K562 (cell line): Measurements from ENCODE around the gene UGT1A9. TPM values are rescaled to one million over a fixed set of nuclear protein-coding genes. Genes with fewer than 3 reads are reported as not detected.

Experiments
- ATAC-seq: fragments of 200-7000 bp; cut with Tn5 transposase; 3 replicates; pipeline ENCODE4 v1.9.1; 2020; ENCODE audit warnings: moderate library complexity
- BruUV-seq: library from RNA; stranded (reverse); fragments of 400-500 nt; replicated peaks from 2 replicates; lab custom pipeline; 2021; lab: Mats Ljungman, UMichigan
- CTCF ChIA-PET: fragments of 300-600 bp; formaldehyde crosslinking; extraction: SDS; loops from one replicate; lab custom pipeline; 2021; ENCODE audit warnings: low intra/inter-chr PET ratio; lab: Yijun Ruan, JAX
- POLR2A ChIA-PET: fragments of 300-600, 350-650 bp; sonication (Branson Sonifier 250); formaldehyde crosslinking; extraction: SDS; loops from one replicate; lab custom pipeline; 2021; ENCODE audit warnings: antibody characterized with exemption, inconsistent platforms; lab: Yijun Ruan, JAX
- DNase-seq, 4 experiments: peaks; one replicate each; pipeline versions ENCODE4 v3.0.0 to v3.0.0-alpha.2; 2011 to 2018; ENCODE audit warnings: low spot score in 3 of 4, mixed read lengths in 3 of 4; ENCODE audit errors: extremely low read depth in 1 of 4
- FAIRE-seq: peaks from 2 replicates; lab custom pipeline; 2011; peaks lifted over from hg19 to GRCh38; lab: Jason Lieb, UNC
- H2AFZ ChIP-seq: 2 replicates; pipeline ENCODE4 v1.6.0; 2011; ENCODE audit warnings: low read depth, low read length, control low read depth, inconsistent platforms
- H3K27ac ChIP-seq: fragments of 200-600 bp; 3 replicates; pipeline ENCODE4 v1.8.0; 2011; ENCODE audit warnings: low read depth, mild to moderate bottlenecking, control low read depth, inconsistent platforms, low read length, moderate library complexity, mixed read lengths; ENCODE audit errors: extremely low read depth
- H3K27me3 ChIP-seq, 2 experiments: fragments of 300-600 bp in 1 of 2; 2 replicates in 1 of 2; 3 replicates in 1 of 2; pipeline versions ENCODE4 v1.6.0 to v1.8.0; 2011; ENCODE audit warnings: inconsistent platforms in 2 of 2, low read length in 2 of 2, mild to moderate bottlenecking in 1 of 2, mixed read lengths in 1 of 2, moderate library complexity in 1 of 2; ENCODE audit not compliant: control insufficient read depth in 2 of 2, insufficient read depth in 2 of 2
- H3K36me3 ChIP-seq: fragments of 300-600 bp; 3 replicates; pipeline ENCODE4 v1.8.0; 2011; ENCODE audit warnings: mild to moderate bottlenecking, low read length, inconsistent platforms; ENCODE audit not compliant: control insufficient read depth, insufficient read depth
- H3K4me1 ChIP-seq, 2 experiments: fragments of 200-600 bp in 1 of 2; replicated peaks in 1 of 2; 2 replicates in 1 of 2; 3 replicates in 1 of 2; pipeline versions ENCODE4 v1.5.1 to v1.8.0; 2011; ENCODE audit warnings: inconsistent platforms in 2 of 2, low read length in 2 of 2, mild to moderate bottlenecking in 1 of 2, mixed read lengths in 1 of 2, moderate library complexity in 1 of 2; ENCODE audit not compliant: control insufficient read depth in 2 of 2, insufficient read depth in 2 of 2
- H3K4me2 ChIP-seq: 2 replicates; pipeline ENCODE4 v1.6.1; 2011; ENCODE audit warnings: low read length, control low read depth, inconsistent platforms, mixed read lengths; ENCODE audit not compliant: insufficient read depth
- H3K4me3 ChIP-seq: fragments of 200-600 bp; sonication (generic), shearing (Covaris generic); 2 replicates; pipeline ENCODE4 v1.5.1; 2016; ENCODE audit warnings: control low read depth, inconsistent platforms
- H3K79me2 ChIP-seq: fragments of 200-600 bp; 3 replicates; pipeline ENCODE4 v1.8.0; 2011; ENCODE audit warnings: low read length, inconsistent platforms; ENCODE audit not compliant: control insufficient read depth, insufficient read depth
- H3K9ac ChIP-seq, 2 experiments: 2 replicates each; pipeline versions ENCODE4 v1.6.0 to v1.6.1; 2011; ENCODE audit warnings: low read depth in 2 of 2, low read length in 2 of 2, control low read depth in 1 of 2, inconsistent platforms in 1 of 2, mild to moderate bottlenecking in 1 of 2, mixed read lengths in 1 of 2; ENCODE audit not compliant: insufficient read depth in 1 of 2
- H3K9me1 ChIP-seq: one replicate; pipeline ENCODE4 v1.6.0; 2011; ENCODE audit warnings: inconsistent platforms, mild to moderate bottlenecking, low read length, moderate library complexity; ENCODE audit not compliant: control insufficient read depth, insufficient read depth
- H3K9me3 ChIP-seq: replicated peaks from 2 replicates; pipeline ENCODE4 v1.5.1; 2011; ENCODE audit warnings: low read depth, low read length, inconsistent platforms; ENCODE audit not compliant: control insufficient read depth, insufficient read depth
- H4K20me1 ChIP-seq: replicated peaks from 2 replicates; pipeline ENCODE4 v1.6.1; 2011; ENCODE audit warnings: low read length, inconsistent platforms, mixed read lengths; ENCODE audit not compliant: control insufficient read depth, insufficient read depth
- AFF4 ChIP-seq: sonication (generic); formaldehyde crosslinking; IDR thresholded peaks from 2 replicates; pipeline ENCODE4 v1.8.0; 2023; ENCODE audit warnings: mild to moderate bottlenecking, missing genetic modification reagents
- CBFA2T2 ChIP-seq: fragments of 450-650 bp; conservative IDR thresholded peaks from 2 replicates; pipeline ENCODE4 v1.6.1; 2017; ENCODE audit warnings: mild to moderate bottlenecking
- CBFB ChIP-seq: sonication (generic); formaldehyde crosslinking; IDR thresholded peaks from 2 replicates; pipeline ENCODE4 v1.4.0; 2020; ENCODE audit warnings: mild to moderate bottlenecking, missing genetic modification reagents
- ESRRA ChIP-seq: fragments of 450-650 bp; IDR thresholded peaks from 2 replicates; pipeline ENCODE4 v1.6.1; 2014; ENCODE audit warnings: low read depth, mild to moderate bottlenecking, moderate library complexity, borderline replicate concordance
- FOXP1 ChIP-seq: sonication (generic); formaldehyde crosslinking; IDR thresholded peaks from 2 replicates; pipeline ENCODE4 v1.8.0; 2022; ENCODE audit warnings: mild to moderate bottlenecking, missing genetic modification reagents
- HNRNPL ChIP-seq: fragments of 200-400 bp; formaldehyde crosslinking; IDR thresholded peaks from 2 replicates; pipeline ENCODE4 v1.6.1; 2017; ENCODE audit warnings: low read depth, mild to moderate bottlenecking, low read length
- MYC ChIP-seq, 2 experiments: fragments of 250-450 bp in 1 of 2; sonication (Bioruptor Pico) in 1 of 2; IDR thresholded peaks; 2 replicates each; pipeline versions ENCODE4 v1.5.1 to v1.6.1; 2012 to 2021; ENCODE audit warnings: low read depth in 2 of 2, borderline replicate concordance in 1 of 2, improper control_type of control experiment in 1 of 2, low read length in 1 of 2, mild to moderate bottlenecking in 1 of 2, moderate library complexity in 1 of 2
- NFIX ChIP-seq: fragments of 250-450 bp; sonication (Bioruptor Pico); IDR thresholded peaks from 2 replicates; pipeline ENCODE4 v1.4.0; 2020; ENCODE audit warnings: low read depth, mild to moderate bottlenecking, moderate library complexity
- POLR2AphosphoS5 ChIP-seq: IDR thresholded peaks from 2 replicates; pipeline ENCODE4 v1.6.1; 2011; ENCODE audit warnings: mild to moderate bottlenecking, low read depth, low read length, moderate library complexity; ENCODE audit not compliant: control insufficient read depth, insufficient read depth
- PRMT5 ChIP-seq: sonication (generic); formaldehyde crosslinking; IDR thresholded peaks from 2 replicates; pipeline ENCODE4 v1.5.0; 2020; ENCODE audit warnings: missing genetic modification reagents
- ZMIZ1 ChIP-seq, 2 experiments: fragments of 150-350 bp in 1 of 2; IDR thresholded peaks; 2 replicates each; pipeline ENCODE4 v1.6.1; 2012 to 2016; ENCODE audit warnings: low read depth in 2 of 2, low read length in 2 of 2, mild to moderate bottlenecking in 1 of 2, moderate library complexity in 1 of 2
- WGBS: fragments of 100-300 bp; shearing (Covaris generic); methylation state at CpG from one replicate; pipeline ENCODE4 v1.1.6; 2016; ENCODE audit warnings: low coverage, mixed read lengths; ENCODE audit not compliant: insufficient coverage; ENCODE audit errors: missing lambda C conversion rate; 5-methylcytosine and 5-hydroxymethylcytosine counted together
- in situ Hi-C: fragments of 300-500 bp; cut with MboI; formaldehyde crosslinking; loops from 4 replicates; pipeline ENCODE4 v1.15.0; 2018; ENCODE audit warnings: inconsistent platforms, mixed read lengths
- intact Hi-C: fragments of 100-400 bp; cut with micrococcal nuclease; formaldehyde crosslinking; loops from 2 replicates; pipeline ENCODE4 v1.14.2; 2022
- polyA plus RNA-seq, 8 experiments: library from polyadenylated mRNA; depleted of rRNA in 4 of 8; stranded (reverse) in 5 of 8; unstranded in 3 of 8; fragments of >200 nt; fragmentation: Nextera tagmentation in 2 of 8; fragmentation: Illumina TruSeq in 1 of 8; extraction: Ambion mirVana in 2 of 8; extraction: Trizol in 1 of 8; gene quantifications; 2 replicates each; pipeline versions ENCODE4 v1.2.1 to v1.2.3, GENCODE V29; 2011 to 2014; ENCODE audit warnings: inconsistent platforms in 1 of 8, missing spikeins in 1 of 8
- total RNA-seq, 7 experiments: library from RNA; depleted of rRNA in 6 of 7; stranded (reverse); fragments of >200 nt in 6 of 7; fragmentation: Illumina TruSeq in 2 of 7; extraction: Trizol in 2 of 7; gene quantifications; 2 replicates each; pipeline versions ENCODE4 v1.2.1 to v1.2.3, GENCODE V29; 2011 to 2021; ENCODE audit warnings: low replicate concordance in 1 of 7
- TF ChIP-seq, protein P1 (sequence below): fragments of 250-450 bp; sonication (Bioruptor Pico); IDR thresholded peaks from 2 replicates; pipeline ENCODE4 v1.6.1; 2021; ENCODE audit warnings: mild to moderate bottlenecking
- TF ChIP-seq, protein P2 (sequence below): sonication (generic); formaldehyde crosslinking; IDR thresholded peaks from 2 replicates; pipeline ENCODE4 v1.8.1; 2022; ENCODE audit warnings: missing genetic modification reagents

The UGT1A9 gene
- total and polyA plus RNA-seq, 9 of the 15 experiments (the other 6 are each of a cell fraction or from before 2014, with no cell fraction given), result 0.09 TPM; not detected in 8

GRCh38 chr2:233769260-233769659 is 97.6 kb downstream of the UGT1A9 start:
- no peak overlapping the region for H3K27ac ChIP-seq
- intact Hi-C loops (no loop called here), in situ Hi-C loops (no loop called here)
- BruUV-seq, result no TSS peak
- no peak overlapping the region for H2AFZ ChIP-seq
- no peaks in the 10 kb centered on the region for H4K20me1 ChIP-seq
- no peak for ATAC-seq
- no peaks in the 10 kb centered on the region for H3K4me1 ChIP-seq
- no peaks in the 10 kb centered on the region for H3K36me3 ChIP-seq
- no peak for FAIRE-seq
- H3K4me3 ChIP-seq, result no peak overlapping the region
- no peaks in the 10 kb centered on the region for H3K9me3 ChIP-seq
- ChIA-PET CTCF (no interaction called here), POLR2A (interaction anchor here (1.0 to 1.3 kb wide), 2 partner anchors 11 to 42 kb away, joined by 4 to 5 read pairs; no protein-coding TSS in a partner anchor)
- H3K9me1 ChIP-seq, result no peaks in the 10 kb centered on the region
- DNase-seq, result no peak
- 2% methylated on average over 9 of the region's 9 CpGs for WGBS
- H3K79me2 ChIP-seq, result no peaks in the 10 kb centered on the region
- H3K4me2 ChIP-seq, result no peak overlapping the region
- no peak overlapping the region for H3K9ac ChIP-seq
- peaks cover 0 to 13% of the 10 kb centered on the region in 2 experiments; a peak in 3 of 5 replicates for H3K27me3 ChIP-seq
- TF ChIP-seq CBFA2T2 (no peak), AFF4 (CRISPR knock-in tag) (no peak), PRMT5 (CRISPR knock-in tag) (no peak), NFIX (no peak), POLR2AphosphoS5 (no peak), ESRRA (no peak), CBFB (CRISPR knock-in tag) (no peak), MYC (IDR thresholded peaks at IDR 0.05; ENCODE audit: low read depth, low read length) (no peak), MYC (CRISPR knock-in tag; IDR thresholded peaks at IDR 0.05; ENCODE audit: borderline replicate concordance, low read depth) (no peak), FOXP1 (CRISPR knock-in tag) (no peak), HNRNPL (no peak), ZMIZ1 (IDR thresholded peaks at IDR 0.05; ENCODE audit: low read depth in 2 of 2, low read length in 2 of 2) (no peak)
- TF ChIP-seq, protein P1, sequence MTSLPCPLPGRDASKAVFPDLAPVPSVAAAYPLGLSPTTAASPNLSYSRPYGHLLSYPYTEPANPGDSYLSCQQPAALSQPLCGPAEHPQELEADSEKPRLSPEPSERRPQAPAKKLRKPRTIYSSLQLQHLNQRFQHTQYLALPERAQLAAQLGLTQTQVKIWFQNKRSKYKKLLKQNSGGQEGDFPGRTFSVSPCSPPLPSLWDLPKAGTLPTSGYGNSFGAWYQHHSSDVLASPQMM (CRISPR knock-in tag), result no peak
- TF ChIP-seq, protein P2, sequence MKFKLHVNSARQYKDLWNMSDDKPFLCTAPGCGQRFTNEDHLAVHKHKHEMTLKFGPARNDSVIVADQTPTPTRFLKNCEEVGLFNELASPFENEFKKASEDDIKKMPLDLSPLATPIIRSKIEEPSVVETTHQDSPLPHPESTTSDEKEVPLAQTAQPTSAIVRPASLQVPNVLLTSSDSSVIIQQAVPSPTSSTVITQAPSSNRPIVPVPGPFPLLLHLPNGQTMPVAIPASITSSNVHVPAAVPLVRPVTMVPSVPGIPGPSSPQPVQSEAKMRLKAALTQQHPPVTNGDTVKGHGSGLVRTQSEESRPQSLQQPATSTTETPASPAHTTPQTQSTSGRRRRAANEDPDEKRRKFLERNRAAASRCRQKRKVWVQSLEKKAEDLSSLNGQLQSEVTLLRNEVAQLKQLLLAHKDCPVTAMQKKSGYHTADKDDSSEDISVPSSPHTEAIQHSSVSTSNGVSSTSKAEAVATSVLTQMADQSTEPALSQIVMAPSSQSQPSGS (CRISPR knock-in tag), result no peak
